NT2/D1 (cell line): ENCODE data around the gene ZCCHC14.
A peak's percentile ranks its signal among the peaks of the same experiment; 100 is the strongest.

ENCODE experiments used
- DNase-seq: peaks from one replicate; pipeline ENCODE4 v3.0.0-alpha.2; 2011; ENCODE audit warnings: low read depth, low spot score
- H3K27me3 ChIP-seq: 2 replicates; pipeline ENCODE4 v1.6.0; 2011; ENCODE audit warnings: mild to moderate bottlenecking; ENCODE audit not compliant: insufficient read length, insufficient read depth
- H3K36me3 ChIP-seq: 2 replicates; pipeline ENCODE4 v1.6.1; 2011; ENCODE audit warnings: mild to moderate bottlenecking, low read length, mixed read lengths; ENCODE audit not compliant: insufficient read depth, insufficient read length
- H3K4me1 ChIP-seq: 2 replicates; pipeline ENCODE4 v1.5.1; 2011; ENCODE audit not compliant: insufficient read depth, insufficient read length
- H3K4me3 ChIP-seq: 2 replicates; pipeline ENCODE4 v1.5.1; 2011; ENCODE audit warnings: low read depth; ENCODE audit not compliant: insufficient read length
- H3K9ac ChIP-seq: 2 replicates; pipeline ENCODE4 v1.6.0; 2011; ENCODE audit warnings: low read depth; ENCODE audit not compliant: insufficient read length
- H3K9me3 ChIP-seq: 2 replicates; pipeline ENCODE4 v1.5.1; 2011; ENCODE audit warnings: mild to moderate bottlenecking, low read length; ENCODE audit not compliant: insufficient read depth
- SUZ12 ChIP-seq: IDR thresholded peaks from 2 replicates; pipeline ENCODE4 v1.6.1; 2011; ENCODE audit not compliant: insufficient read length, insufficient read depth; ENCODE audit errors: extremely low read depth
- YY1 ChIP-seq: IDR thresholded peaks from 2 replicates; pipeline ENCODE4 v1.6.1; 2011; ENCODE audit not compliant: insufficient read length, insufficient read depth
- ZNF274 ChIP-seq: IDR thresholded peaks from 2 replicates; pipeline ENCODE4 v1.6.1; 2011; ENCODE audit warnings: mild to moderate bottlenecking, low read depth, low read length

The ZCCHC14 gene

DNA sequence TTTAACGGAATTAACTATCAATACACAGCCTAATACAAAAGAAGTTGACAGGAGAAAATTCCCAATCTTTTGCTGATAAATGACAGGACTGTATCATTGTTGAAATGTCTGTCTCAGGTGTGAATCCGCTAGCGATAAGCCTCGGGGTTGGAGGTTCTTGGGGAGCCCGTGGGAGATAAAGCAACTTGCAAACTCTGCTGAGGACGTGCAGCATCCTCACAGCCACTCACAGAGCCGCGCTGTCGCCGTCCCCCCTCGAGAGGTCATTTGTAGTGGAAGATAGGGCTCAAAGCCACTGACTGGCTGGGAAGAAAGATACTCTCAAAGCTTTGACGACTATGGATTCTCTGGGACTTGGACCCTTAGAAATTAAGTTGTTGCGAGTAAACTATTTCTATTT lies 83.7 kb downstream of the ZCCHC14 start:
- Histone ChIP-seq H3K9ac (no peak overlapping the region), H3K9me3 (no peaks in the 10 kb centered on the region), H3K36me3 (peaks cover 95% of the 10 kb centered on the region), H3K27me3 (no peaks in the 10 kb centered on the region), H3K4me3 (no peak overlapping the region), H3K4me1 (no peaks in the 10 kb centered on the region)
- DNase-seq: no peak
- TF ChIP-seq YY1: no peak
- no peak for TF ChIP-seq ZNF274
- no peak for TF ChIP-seq SUZ12

DNA sequence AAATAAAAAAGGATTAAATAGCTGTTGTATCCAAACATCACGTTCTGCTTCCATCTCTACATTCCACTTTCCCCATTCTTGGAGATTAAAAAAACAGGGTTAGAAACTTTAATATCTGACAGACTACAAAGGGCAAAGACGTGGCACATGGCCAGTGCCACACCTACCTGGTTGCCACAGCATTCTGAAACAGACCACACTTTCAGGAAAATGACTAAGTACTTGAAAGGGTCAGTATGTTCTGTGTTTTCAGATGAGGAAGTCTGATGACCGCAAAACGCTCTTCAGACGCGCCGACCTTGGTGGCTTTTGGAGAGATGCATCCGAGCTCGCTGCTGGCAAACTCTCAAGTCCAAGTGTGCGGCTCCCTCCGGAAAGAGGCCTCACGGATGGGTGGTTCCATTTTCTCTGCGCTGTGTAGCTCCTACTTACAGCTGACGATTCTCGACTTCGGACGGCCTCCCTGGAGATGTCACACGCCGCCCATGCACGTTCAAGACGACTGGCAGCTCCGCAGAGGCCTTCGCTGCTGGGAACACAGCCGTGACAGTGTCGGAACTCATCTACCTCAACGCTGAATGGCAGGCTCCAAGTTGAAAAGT lies 85.2 kb downstream of the ZCCHC14 start:
- H3K9ac ChIP-seq: no peak overlapping the region

DNA sequence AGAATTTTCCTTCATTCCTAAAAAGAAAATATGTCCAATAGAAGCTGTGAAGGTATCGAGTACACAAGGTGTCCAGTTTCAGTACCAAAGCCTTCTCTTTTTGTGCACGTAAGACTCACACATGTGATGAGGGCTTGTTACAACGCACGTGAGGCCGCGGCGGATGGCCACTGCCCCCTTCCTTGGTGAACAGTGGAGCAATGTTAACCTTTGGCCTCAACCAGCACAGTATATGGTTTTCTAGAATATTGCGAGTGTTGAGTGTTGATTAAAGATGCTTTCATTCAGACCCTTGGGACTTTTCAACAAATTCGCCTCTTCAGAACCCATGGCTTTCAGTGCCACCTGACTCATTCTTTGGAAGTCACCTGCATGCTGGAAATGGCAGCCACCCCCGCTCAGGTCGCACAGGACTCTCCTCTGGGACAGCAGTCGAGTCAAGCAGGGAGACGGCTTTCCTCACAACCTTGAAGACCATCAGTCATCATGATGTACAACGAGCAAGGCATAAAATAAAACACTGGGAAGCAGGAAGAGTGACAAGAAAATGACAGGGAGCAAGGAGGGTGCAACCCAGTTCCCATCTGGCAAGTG lies 86.2 kb downstream of the ZCCHC14 start:
- peaks cover 87% of the 10 kb centered on the region for H3K36me3 ChIP-seq

More for the DNA sequence above, 85.2 kb downstream of the ZCCHC14 start:
- DNase-seq: no peak
- no peak for TF ChIP-seq YY1
- no peak for TF ChIP-seq SUZ12
- TF ChIP-seq ZNF274: no peak
- Histone ChIP-seq H3K9me3 (no peaks in the 10 kb centered on the region), H3K27me3 (no peaks in the 10 kb centered on the region), H3K36me3 (peaks cover 93% of the 10 kb centered on the region), H3K4me1 (no peaks in the 10 kb centered on the region), H3K4me3 (no peak overlapping the region)

GRCh38 chr16:87404764-87405625 lies 87.8 kb downstream of the ZCCHC14 start:
- no peaks in the 10 kb centered on the region for H3K27me3 ChIP-seq
- H3K4me3 ChIP-seq: no peak overlapping the region
- TF ChIP-seq YY1 (no peak), SUZ12 (no peak), ZNF274 (no peak)
- no peak overlapping the region for H3K9ac ChIP-seq
- DNase-seq: no peak
- no peaks in the 10 kb centered on the region for H3K4me1 ChIP-seq
- no peaks in the 10 kb centered on the region for H3K9me3 ChIP-seq
- H3K36me3 ChIP-seq: peaks cover 81% of the 10 kb centered on the region

More for the DNA sequence above, 86.2 kb downstream of the ZCCHC14 start:
- no peak overlapping the region for H3K9ac ChIP-seq
- H3K4me1 ChIP-seq: no peaks in the 10 kb centered on the region
- no peaks in the 10 kb centered on the region for H3K27me3 ChIP-seq
- TF ChIP-seq SUZ12 (no peak), YY1 (no peak), ZNF274 (no peak)
- no peak overlapping the region for H3K4me3 ChIP-seq
- DNase-seq: no peak
- no peaks in the 10 kb centered on the region for H3K9me3 ChIP-seq

DNA sequence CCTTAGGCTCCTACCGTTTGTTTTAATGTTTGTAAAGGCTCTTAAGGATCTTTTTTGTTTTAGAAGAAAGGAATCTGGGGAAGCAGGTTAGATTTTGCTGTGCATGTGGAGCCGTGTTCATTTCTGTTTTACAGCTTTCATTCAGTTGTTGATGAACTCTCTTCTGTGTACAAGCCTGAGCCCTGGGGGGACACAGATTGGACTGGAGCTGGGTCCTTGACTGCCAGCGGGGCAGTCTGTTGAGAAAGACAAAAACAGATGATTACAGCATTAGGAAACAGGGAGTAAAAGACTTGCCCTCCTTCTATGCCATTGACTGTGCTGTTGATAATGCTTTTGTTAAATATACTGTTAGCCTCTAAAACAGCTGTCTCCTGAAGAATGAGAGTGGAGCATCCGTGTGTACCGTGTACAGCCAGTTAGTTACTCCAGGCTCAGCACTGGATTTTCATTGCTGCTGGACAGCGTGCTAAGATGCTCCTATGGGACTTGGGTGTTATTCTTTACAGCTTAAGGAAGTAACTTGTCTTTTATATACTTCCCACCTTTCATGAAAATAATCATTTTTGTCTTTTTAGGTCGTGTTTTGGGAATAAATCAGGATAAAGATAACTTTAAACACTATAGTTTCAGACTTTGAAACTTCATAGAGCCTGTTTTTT lies 97.5 kb downstream of the ZCCHC14 start:
- Histone ChIP-seq H3K9ac (no peak overlapping the region), H3K4me3 (no peak overlapping the region), H3K4me1 (peaks cover 4% of the 10 kb centered on the region), H3K9me3 (no peaks in the 10 kb centered on the region), H3K36me3 (peaks cover 27% of the 10 kb centered on the region), H3K27me3 (no peaks in the 10 kb centered on the region)
- no peak for DNase-seq
- TF ChIP-seq ZNF274 (no peak), YY1 (no peak), SUZ12 (no peak)

DNA sequence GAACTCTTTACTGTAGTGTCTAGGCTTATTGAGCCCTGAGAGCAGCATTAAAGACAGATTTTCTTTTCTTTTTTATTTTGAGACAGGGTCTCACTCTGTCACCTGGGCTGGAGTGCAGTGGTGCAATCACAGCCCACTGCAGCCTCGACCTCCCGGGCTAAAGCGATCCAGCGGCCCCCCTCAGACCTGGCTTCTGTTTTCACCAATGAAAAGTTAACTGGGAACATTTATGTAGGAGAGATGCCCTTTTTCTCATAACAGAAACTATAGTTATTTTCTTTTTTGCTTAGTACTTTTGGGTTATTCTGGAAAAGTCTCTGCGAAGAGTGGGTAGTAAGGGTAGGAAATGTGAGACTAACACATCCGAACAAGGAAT lies 99.2 kb downstream of the ZCCHC14 start:
- H3K27me3 ChIP-seq: no peaks in the 10 kb centered on the region
- peaks cover 4% of the 10 kb centered on the region for H3K4me1 ChIP-seq
- peak overlapping the region; percentile 68 for H3K4me3 ChIP-seq
- H3K9ac ChIP-seq: peak overlapping the region; percentile 92
- H3K36me3 ChIP-seq: peaks cover 18% of the 10 kb centered on the region
- no peak for DNase-seq
- TF ChIP-seq YY1 (no peak), SUZ12 (no peak), ZNF274 (no peak)
- no peaks in the 10 kb centered on the region for H3K9me3 ChIP-seq
